Stimulated activated CD4-positive, alpha-beta T cell treated with anti-CD3 and anti-CD28 coated beads, TNF-alpha, amount 100 ng/mL, for 24 hours (primary cell): Measurements from ENCODE around the gene TMEM170A.

Experiments used
- DNase-seq, 3 experiments: peaks; one replicate each; pipeline ENCODE4 v3.0.0-alpha.2; 2020; ENCODE audit warnings: low read depth in 3 of 3

The TMEM170A gene

GRCh38 chr16:75402159-75402820, 62.2 kb downstream of the TMEM170A start:
- no peak for DNase-seq

DNA sequence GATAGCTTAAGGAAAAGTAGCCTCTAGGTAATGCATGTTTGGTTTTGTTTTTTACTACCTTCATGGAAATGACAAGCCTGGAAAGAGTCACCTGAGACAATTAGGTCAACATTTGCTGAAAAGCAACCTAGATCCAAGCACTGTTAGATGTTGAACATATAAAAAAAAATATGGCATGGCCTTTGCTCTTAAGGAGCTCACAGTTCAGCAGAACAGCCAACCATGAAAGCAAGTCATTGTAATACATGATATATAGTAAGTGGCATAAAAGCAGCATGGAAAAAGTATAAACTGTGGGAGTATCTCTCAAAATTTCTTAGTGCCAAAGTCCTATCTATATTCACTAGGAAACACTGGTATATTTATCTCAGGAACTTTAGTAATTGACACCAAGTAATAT, 62.8 kb downstream of the TMEM170A start:
- no peak for DNase-seq

DNA sequence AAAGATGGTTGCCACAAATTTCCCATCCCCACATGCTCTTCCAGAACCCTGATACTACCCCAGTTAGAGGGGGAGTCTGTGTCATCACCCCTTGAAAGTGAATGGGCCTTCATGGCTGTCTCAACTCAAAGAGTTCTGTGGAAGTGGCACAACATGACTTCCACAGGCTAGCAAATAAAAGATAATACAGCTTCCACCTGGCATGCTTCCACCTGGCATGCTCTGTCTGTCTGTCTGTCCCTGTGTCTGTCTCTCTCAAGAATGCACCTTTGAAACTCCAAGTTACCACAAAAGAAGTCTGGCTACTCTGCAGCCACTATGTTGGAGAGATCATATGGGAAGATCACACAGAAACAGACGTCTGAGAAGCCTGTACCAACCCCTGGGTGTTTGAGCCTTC, 66.2 kb downstream of the TMEM170A start:
- no peak for DNase-seq

DNA sequence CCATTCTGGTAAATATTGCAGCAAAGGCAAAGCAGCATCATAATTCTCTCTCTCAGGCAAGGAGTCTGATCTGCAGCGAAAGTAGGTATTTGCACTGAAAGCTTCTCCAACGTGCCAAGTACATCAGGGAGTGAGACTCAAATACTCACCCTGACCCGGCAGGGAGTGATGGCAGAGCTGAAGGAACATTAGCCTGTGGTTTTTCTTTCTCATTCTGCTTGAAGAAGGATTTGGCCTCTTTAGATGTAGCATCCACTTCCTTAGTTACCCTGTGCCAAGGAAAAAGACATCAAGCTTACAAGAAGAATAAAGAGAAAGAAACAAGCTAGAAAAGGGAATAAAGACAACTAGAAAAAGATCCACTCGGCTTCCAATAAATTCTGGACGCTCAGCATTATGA, 69.5 kb downstream of the TMEM170A start:
- DNase-seq: no peak
